ENCODE measurements around the gene DSC1. TPM values are rescaled to one million over a fixed set of nuclear protein-coding genes. Genes with fewer than 3 reads are reported as not detected.

Gene DSC1
- total RNA-seq, 4 donors from 2014 or later, result 0.35 TPM; not detected in 3

DNA sequence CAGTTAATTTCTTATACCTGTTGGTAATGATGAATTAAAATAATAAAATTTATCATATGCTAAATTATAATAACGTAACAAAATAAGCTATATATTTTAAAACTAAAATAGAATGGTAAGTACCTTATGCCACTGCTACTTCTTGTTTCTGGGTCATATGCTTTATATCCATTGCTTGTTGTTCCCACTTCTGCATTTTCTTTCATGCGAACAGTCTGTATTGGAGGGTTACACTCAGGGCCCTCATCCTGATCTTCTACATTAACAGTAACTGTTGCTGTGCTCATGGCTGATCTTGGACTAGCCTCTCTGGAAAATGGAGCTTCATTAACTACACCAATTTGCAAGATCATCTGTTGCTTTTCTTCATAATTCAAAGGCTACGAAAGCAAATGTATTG, 82.7 kb downstream of the DSC1 start:
- no peaks in the 10 kb centered on the region for H3K27me3 ChIP-seq

More for the DNA sequence above, 82.7 kb downstream of the DSC1 start:
- Histone ChIP-seq H3K27ac (no peak overlapping the region), H3K4me1 (no peaks in the 10 kb centered on the region), H3K9me3 (no peaks in the 10 kb centered on the region), H3K36me3 (peaks cover 0 to 66% (median 0%) of the 10 kb centered on the region in 3 donors), H3K4me3 (no peak overlapping the region)
- no peak for DNase-seq
- TF ChIP-seq POLR2A (IDR thresholded peaks at IDR 0.05), result no peak
- TF ChIP-seq, protein P1, sequence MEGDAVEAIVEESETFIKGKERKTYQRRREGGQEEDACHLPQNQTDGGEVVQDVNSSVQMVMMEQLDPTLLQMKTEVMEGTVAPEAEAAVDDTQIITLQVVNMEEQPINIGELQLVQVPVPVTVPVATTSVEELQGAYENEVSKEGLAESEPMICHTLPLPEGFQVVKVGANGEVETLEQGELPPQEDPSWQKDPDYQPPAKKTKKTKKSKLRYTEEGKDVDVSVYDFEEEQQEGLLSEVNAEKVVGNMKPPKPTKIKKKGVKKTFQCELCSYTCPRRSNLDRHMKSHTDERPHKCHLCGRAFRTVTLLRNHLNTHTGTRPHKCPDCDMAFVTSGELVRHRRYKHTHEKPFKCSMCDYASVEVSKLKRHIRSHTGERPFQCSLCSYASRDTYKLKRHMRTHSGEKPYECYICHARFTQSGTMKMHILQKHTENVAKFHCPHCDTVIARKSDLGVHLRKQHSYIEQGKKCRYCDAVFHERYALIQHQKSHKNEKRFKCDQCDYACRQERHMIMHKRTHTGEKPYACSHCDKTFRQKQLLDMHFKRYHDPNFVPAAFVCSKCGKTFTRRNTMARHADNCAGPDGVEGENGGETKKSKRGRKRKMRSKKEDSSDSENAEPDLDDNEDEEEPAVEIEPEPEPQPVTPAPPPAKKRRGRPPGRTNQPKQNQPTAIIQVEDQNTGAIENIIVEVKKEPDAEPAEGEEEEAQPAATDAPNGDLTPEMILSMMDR (IDR thresholded peaks at IDR 0.05), result no peak

Other genes starting within 250 kb of the DSC1 start
- 1 to 10 TPM in 1 of 4 donors, under 1 TPM in 3; 0.38 to 2.0 (median 0.76) TPM for gene DSC3, start 120.1 kb downstream of the DSC1 start, total RNA-seq
- gene DSC2, start 60.4 kb downstream of the DSC1 start, total RNA-seq, result 10 to 100 TPM in 3 of 4 donors, 1 to 10 TPM in 1; 9.9 to 90.0 (median 59.6) TPM
- under 1 TPM in 2 of 4 donors, not detected in 2; 0.27 to 0.38 TPM for gene DSG1, start 155.3 kb upstream of the DSC1 start, total RNA-seq
- under 1 TPM in 2 of 4 donors, not detected in 2; 0.35 to 0.38 TPM for gene DSG4, start 213.9 kb upstream of the DSC1 start, total RNA-seq

Measured in Peyer's patch (tissue), 4 donors.